Bronchial epithelial cell (primary cell): ENCODE results near the gene PDE4B. TPM values are rescaled to one million over a fixed set of nuclear protein-coding genes. Genes with fewer than 3 reads are reported as not detected.

Experiments
- DNase-seq: peaks from one replicate; pipeline ENCODE4 v3.0.0-alpha.2; 2010; ENCODE audit warnings: low read depth
- FAIRE-seq: peaks from 2 replicates; lab custom pipeline; 2011; peaks lifted over from hg19 to GRCh38; lab: Jason Lieb, UNC
- H3K27me3 ChIP-seq: 2 replicates; pipeline ENCODE4 v1.5.1; 2011; ENCODE audit warnings: low read length; ENCODE audit not compliant: control insufficient read depth, insufficient read depth
- H3K36me3 ChIP-seq: 2 replicates; pipeline ENCODE4 v1.5.1; 2011; ENCODE audit warnings: low read length; ENCODE audit not compliant: control insufficient read depth, insufficient read depth
- H3K4me3 ChIP-seq: 2 replicates; pipeline ENCODE4 v1.5.1; 2011; ENCODE audit warnings: mild to moderate bottlenecking, low read depth, low read length, control low read depth
- CTCF ChIP-seq: IDR thresholded peaks from 2 replicates; pipeline ENCODE4 v1.5.1; 2011; ENCODE audit warnings: mild to moderate bottlenecking, moderate library complexity, low read length, control low read depth, inconsistent platforms; ENCODE audit not compliant: insufficient read depth, severe bottlenecking
- total RNA-seq: library from RNA; depleted of rRNA; stranded (reverse); fragments of >200 nt; gene quantifications from 2 replicates; pipeline ENCODE4 v1.2.1, GENCODE V29; 2014

Gene PDE4B
- total RNA-seq, 1 donor from 2014 or later, result 0.26 TPM

DNA sequence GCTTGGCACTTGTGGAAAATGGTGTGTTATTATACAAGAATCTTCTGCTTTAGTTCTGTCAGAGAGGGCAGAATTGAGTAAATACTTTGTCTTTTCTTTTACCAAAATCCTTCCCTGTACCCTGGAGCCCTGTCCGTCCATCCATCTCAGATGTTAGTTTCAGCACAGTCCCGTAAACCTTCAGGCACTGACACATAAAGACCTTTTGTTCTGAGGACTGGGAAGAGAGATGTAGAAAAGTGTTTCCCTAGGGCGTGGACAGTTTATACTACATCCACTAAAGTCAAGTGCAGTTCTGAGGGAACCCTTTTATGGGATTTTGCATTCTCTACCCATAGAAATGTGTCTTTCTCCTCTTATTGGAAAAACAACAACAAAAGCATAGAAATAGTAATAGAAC is 162.4 kb downstream of the PDE4B start:
- DNase-seq (no peak), FAIRE-seq (no peak)
- Histone ChIP-seq H3K27me3 (no peaks in the 10 kb centered on the region), H3K36me3 (no peaks in the 10 kb centered on the region), H3K4me3 (no peak overlapping the region)
- TF ChIP-seq CTCF, result no peak

DNA sequence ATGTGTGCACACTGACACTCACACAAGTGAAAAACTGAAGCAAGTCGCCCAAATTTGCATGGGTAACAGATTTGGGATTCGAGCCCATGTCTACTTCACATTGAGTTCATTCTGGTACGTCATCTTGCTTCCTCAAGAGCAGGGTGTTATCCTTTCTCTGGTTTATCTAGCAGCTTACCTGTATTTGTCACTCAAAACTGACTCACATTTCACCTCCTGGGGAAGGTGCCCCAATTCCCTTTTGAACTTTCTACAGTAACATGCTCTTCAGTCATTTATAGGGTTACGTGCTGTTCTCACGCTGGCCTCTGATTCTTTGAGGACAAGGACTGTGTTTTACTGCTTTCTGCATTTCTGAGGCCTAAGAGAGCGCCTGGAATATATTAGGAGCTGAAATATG is 162.8 kb downstream of the PDE4B start:
- no peaks in the 10 kb centered on the region for H3K27me3 ChIP-seq
- H3K4me3 ChIP-seq, result no peak overlapping the region
- DNase-seq (no peak), FAIRE-seq (no peak)
- H3K36me3 ChIP-seq, result no peaks in the 10 kb centered on the region
- no peak for TF ChIP-seq CTCF

DNA sequence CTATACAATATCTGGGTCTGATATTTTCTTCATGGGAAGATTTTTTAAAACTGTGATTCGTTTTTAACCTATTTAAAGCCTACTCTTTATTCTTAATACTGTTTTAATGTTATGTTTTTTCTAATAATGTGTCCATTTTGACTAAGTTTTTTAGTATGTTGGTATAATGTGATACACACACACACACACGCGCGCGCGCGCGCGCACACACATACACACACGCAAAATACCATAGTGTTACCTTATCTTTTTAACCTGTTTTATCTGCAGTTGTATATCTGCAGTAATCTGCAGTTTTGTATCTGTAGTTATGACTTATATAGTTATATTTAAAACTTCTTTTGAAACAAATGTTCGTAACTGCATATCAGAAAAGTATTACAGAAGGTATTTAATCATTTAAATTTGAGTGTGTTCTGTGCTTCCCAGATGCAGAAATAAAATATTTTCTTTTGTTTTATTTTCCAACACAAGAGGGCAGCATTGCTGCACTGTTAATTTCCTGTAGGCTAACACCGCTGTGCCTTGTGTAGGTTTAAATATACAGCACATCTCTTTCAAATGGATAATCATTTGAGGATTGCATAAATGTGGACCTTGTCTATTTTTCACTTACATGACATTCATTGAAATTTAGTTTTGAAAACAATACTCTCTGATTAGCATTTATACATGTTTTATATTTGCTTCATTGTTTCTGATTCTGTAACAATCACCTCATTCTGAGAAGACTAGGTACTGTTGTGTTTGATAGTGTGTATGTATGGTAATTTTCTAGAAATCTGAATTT is 166.1 kb downstream of the PDE4B start:
- Histone ChIP-seq H3K27me3 (no peaks in the 10 kb centered on the region), H3K4me3 (no peak overlapping the region), H3K36me3 (no peaks in the 10 kb centered on the region)
- peak; percentile 31 for TF ChIP-seq CTCF
- no peak for FAIRE-seq
- peak; percentile 43 for DNase-seq

DNA sequence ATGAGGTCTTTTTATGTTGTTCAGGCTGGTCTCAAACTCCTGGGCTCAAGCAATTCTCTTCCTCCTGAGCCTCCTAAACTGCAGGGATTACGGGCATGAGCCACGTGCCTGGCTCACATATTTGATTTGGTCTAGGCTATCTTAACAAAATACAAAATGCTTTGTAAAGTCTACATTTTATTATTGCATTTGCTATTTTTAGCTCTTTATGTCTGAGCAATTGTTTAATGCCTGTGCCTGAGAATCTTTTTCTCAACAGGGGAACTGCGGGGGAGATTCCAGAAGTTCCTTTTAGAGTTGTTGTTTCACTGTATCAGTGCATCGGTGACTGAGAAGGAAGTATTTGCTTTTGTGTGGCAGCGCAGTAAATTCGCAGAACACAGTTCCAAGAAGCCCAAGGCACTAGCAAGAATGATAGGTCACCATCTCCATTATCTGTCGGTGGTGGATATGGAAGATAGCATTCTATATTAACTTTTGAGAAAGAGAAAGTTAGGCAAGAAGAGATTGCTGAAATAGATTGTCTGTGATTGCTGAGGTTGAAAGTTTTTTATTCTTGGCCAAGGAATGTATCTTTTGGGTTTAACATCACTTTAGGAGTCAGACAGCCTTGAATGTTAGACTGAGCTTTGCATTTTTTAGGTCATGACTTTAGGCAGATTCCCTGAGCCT is 167.3 kb downstream of the PDE4B start:
- no peak overlapping the region for H3K4me3 ChIP-seq
- FAIRE-seq, result no peak
- H3K36me3 ChIP-seq, result no peaks in the 10 kb centered on the region
- DNase-seq, result no peak
- H3K27me3 ChIP-seq, result no peaks in the 10 kb centered on the region
- no peak for TF ChIP-seq CTCF

- FAIRE-seq (no peak), DNase-seq (peak; percentile 25)
- TF ChIP-seq CTCF, result no peak
- Histone ChIP-seq H3K27me3 (no peaks in the 10 kb centered on the region), H3K4me3 (no peak overlapping the region), H3K36me3 (no peaks in the 10 kb centered on the region)
These were observed 170.6 kb downstream of the PDE4B start for GRCh38 chr1:65963156-65963888.
